ENCODE results near the gene FDPS.

FDPS gene

GRCh38 chr1:155304558-155305063, 4.1 kb upstream of the FDPS start:
- H3K4me1 ChIP-seq (ENCODE audit: control insufficient read depth, insufficient read depth, low read length), result peaks cover 3% of the 10 kb centered on the region
- no peak overlapping the region for H3K9ac ChIP-seq (ENCODE audit: low read depth, low read length)
- no peak overlapping the region for H3K4me3 ChIP-seq (ENCODE audit: low read depth, low read length)
- no peaks in the 10 kb centered on the region for H3K9me3 ChIP-seq (ENCODE audit: control insufficient read depth, insufficient read depth, low read length)
- H3K36me3 ChIP-seq (ENCODE audit: control insufficient read depth, insufficient read depth, low read length), result no peaks in the 10 kb centered on the region
- H3K27me3 ChIP-seq (ENCODE audit: control insufficient read depth, insufficient read depth, low read length), result peaks cover 2% of the 10 kb centered on the region

GRCh38 chr1:155305881-155306391, 2.7 kb upstream of the FDPS start:
- Histone ChIP-seq H3K9ac (ENCODE audit: low read depth, low read length) (peak overlapping the region; percentile 24), H3K27me3 (ENCODE audit: control insufficient read depth, insufficient read depth, low read length) (peaks cover 2% of the 10 kb centered on the region), H3K4me3 (ENCODE audit: low read depth, low read length) (no peak overlapping the region), H3K4me1 (ENCODE audit: control insufficient read depth, insufficient read depth, low read length) (peaks cover 3% of the 10 kb centered on the region), H3K36me3 (ENCODE audit: control insufficient read depth, insufficient read depth, low read length) (peaks cover 4% of the 10 kb centered on the region), H3K9me3 (ENCODE audit: control insufficient read depth, insufficient read depth, low read length) (no peaks in the 10 kb centered on the region)

- Histone ChIP-seq H3K27me3 (ENCODE audit: control insufficient read depth, insufficient read depth, low read length) (peaks cover 2% of the 10 kb centered on the region), H3K9me3 (ENCODE audit: control insufficient read depth, insufficient read depth, low read length) (no peaks in the 10 kb centered on the region), H3K4me1 (ENCODE audit: control insufficient read depth, insufficient read depth, low read length) (no peaks in the 10 kb centered on the region), H3K4me3 (ENCODE audit: low read depth, low read length) (no peak overlapping the region), H3K36me3 (ENCODE audit: control insufficient read depth, insufficient read depth, low read length) (peaks cover 7% of the 10 kb centered on the region), H3K9ac (ENCODE audit: low read depth, low read length) (no peak overlapping the region)
Measured at GRCh38 chr1:155307247-155307740, 1.4 kb upstream of the FDPS start.

GRCh38 chr1:155309423-155310021, 856 bp downstream of the FDPS start:
- Histone ChIP-seq H3K27me3 (ENCODE audit: control insufficient read depth, insufficient read depth, low read length) (peaks cover 2% of the 10 kb centered on the region), H3K4me3 (ENCODE audit: low read depth, low read length) (peak overlapping the region; percentile 99), H3K36me3 (ENCODE audit: control insufficient read depth, insufficient read depth, low read length) (peaks cover 7% of the 10 kb centered on the region), H3K9me3 (ENCODE audit: control insufficient read depth, insufficient read depth, low read length) (no peaks in the 10 kb centered on the region), H3K9ac (ENCODE audit: low read depth, low read length) (peak overlapping the region; percentile 97), H3K4me1 (ENCODE audit: control insufficient read depth, insufficient read depth, low read length) (no peaks in the 10 kb centered on the region)

GRCh38 chr1:155313261-155313660, 4.6 kb downstream of the FDPS start:
- no peak overlapping the region for H3K9ac ChIP-seq (ENCODE audit: low read depth, low read length)
- H3K9me3 ChIP-seq (ENCODE audit: control insufficient read depth, insufficient read depth, low read length), result no peaks in the 10 kb centered on the region
- H3K27me3 ChIP-seq (ENCODE audit: control insufficient read depth, insufficient read depth, low read length), result no peaks in the 10 kb centered on the region
- no peak overlapping the region for H3K4me3 ChIP-seq (ENCODE audit: low read depth, low read length)
- no peaks in the 10 kb centered on the region for H3K4me1 ChIP-seq (ENCODE audit: control insufficient read depth, insufficient read depth, low read length)
- peaks cover 16% of the 10 kb centered on the region for H3K36me3 ChIP-seq (ENCODE audit: control insufficient read depth, insufficient read depth, low read length)

GRCh38 chr1:155316922-155317321, 8.3 kb downstream of the FDPS start:
- H3K9ac ChIP-seq (ENCODE audit: low read depth, low read length), result no peak overlapping the region
- peaks cover 9% of the 10 kb centered on the region for H3K4me1 ChIP-seq (ENCODE audit: control insufficient read depth, insufficient read depth, low read length)
- peaks cover 9% of the 10 kb centered on the region for H3K36me3 ChIP-seq (ENCODE audit: control insufficient read depth, insufficient read depth, low read length)
- no peaks in the 10 kb centered on the region for H3K9me3 ChIP-seq (ENCODE audit: control insufficient read depth, insufficient read depth, low read length)
- H3K27me3 ChIP-seq (ENCODE audit: control insufficient read depth, insufficient read depth, low read length), result peaks cover 7% of the 10 kb centered on the region
- H3K4me3 ChIP-seq (ENCODE audit: low read depth, low read length), result no peak overlapping the region

GRCh38 chr1:155318082-155318481, 9.4 kb downstream of the FDPS start:
- peaks cover 9% of the 10 kb centered on the region for H3K36me3 ChIP-seq (ENCODE audit: control insufficient read depth, insufficient read depth, low read length)
- no peak overlapping the region for H3K4me3 ChIP-seq (ENCODE audit: low read depth, low read length)
- peaks cover 12% of the 10 kb centered on the region for H3K27me3 ChIP-seq (ENCODE audit: control insufficient read depth, insufficient read depth, low read length)
- peaks cover 14% of the 10 kb centered on the region for H3K4me1 ChIP-seq (ENCODE audit: control insufficient read depth, insufficient read depth, low read length)
- no peak overlapping the region for H3K9ac ChIP-seq (ENCODE audit: low read depth, low read length)
- H3K9me3 ChIP-seq (ENCODE audit: control insufficient read depth, insufficient read depth, low read length), result no peaks in the 10 kb centered on the region

- no peak overlapping the region for H3K9ac ChIP-seq (ENCODE audit: low read depth, low read length)
- peaks cover 9% of the 10 kb centered on the region for H3K36me3 ChIP-seq (ENCODE audit: control insufficient read depth, insufficient read depth, low read length)
- no peak overlapping the region for H3K4me3 ChIP-seq (ENCODE audit: low read depth, low read length)
- peaks cover 14% of the 10 kb centered on the region for H3K4me1 ChIP-seq (ENCODE audit: control insufficient read depth, insufficient read depth, low read length)
- no peaks in the 10 kb centered on the region for H3K9me3 ChIP-seq (ENCODE audit: control insufficient read depth, insufficient read depth, low read length)
- peaks cover 12% of the 10 kb centered on the region for H3K27me3 ChIP-seq (ENCODE audit: control insufficient read depth, insufficient read depth, low read length)
Measured at GRCh38 chr1:155319536-155319935, 10.9 kb downstream of the FDPS start.

GRCh38 chr1:155320252-155320651, 11.6 kb downstream of the FDPS start:
- Histone ChIP-seq H3K9me3 (ENCODE audit: control insufficient read depth, insufficient read depth, low read length) (no peaks in the 10 kb centered on the region), H3K4me1 (ENCODE audit: control insufficient read depth, insufficient read depth, low read length) (peaks cover 14% of the 10 kb centered on the region), H3K9ac (ENCODE audit: low read depth, low read length) (peak overlapping the region; percentile 8), H3K36me3 (ENCODE audit: control insufficient read depth, insufficient read depth, low read length) (peaks cover 4% of the 10 kb centered on the region), H3K4me3 (ENCODE audit: low read depth, low read length) (peak overlapping the region; percentile 97), H3K27me3 (ENCODE audit: control insufficient read depth, insufficient read depth, low read length) (peaks cover 12% of the 10 kb centered on the region)

- peak within 1 kb of the TSS; percentile 97 for H3K4me3 ChIP-seq (ENCODE audit: low read depth, low read length)
- peaks cover 16% of the 10 kb centered on the region for H3K4me1 ChIP-seq (ENCODE audit: control insufficient read depth, insufficient read depth, low read length)
- no peaks in the 10 kb centered on the region for H3K9me3 ChIP-seq (ENCODE audit: control insufficient read depth, insufficient read depth, low read length)
- H3K27me3 ChIP-seq (ENCODE audit: control insufficient read depth, insufficient read depth, low read length), result peaks cover 12% of the 10 kb centered on the region
- peak within 1 kb of the TSS; percentile 8 for H3K9ac ChIP-seq (ENCODE audit: low read depth, low read length)
- peaks cover 4% of the 10 kb centered on the region for H3K36me3 ChIP-seq (ENCODE audit: control insufficient read depth, insufficient read depth, low read length)
Measured at GRCh38 chr1:155320661-155321617, 12.3 kb downstream of the FDPS start, which contains the start of gene RUSC1. RUSC1 (plus strand) TSS chr1:155320894; CDS start chr1:155321774, 880 bp downstream.

- peak overlapping the region; percentile 97 for H3K4me3 ChIP-seq (ENCODE audit: low read depth, low read length)
- H3K36me3 ChIP-seq (ENCODE audit: control insufficient read depth, insufficient read depth, low read length), result peaks cover 10% of the 10 kb centered on the region
- no peak overlapping the region for H3K9ac ChIP-seq (ENCODE audit: low read depth, low read length)
- peaks cover 12% of the 10 kb centered on the region for H3K27me3 ChIP-seq (ENCODE audit: control insufficient read depth, insufficient read depth, low read length)
- H3K9me3 ChIP-seq (ENCODE audit: control insufficient read depth, insufficient read depth, low read length), result no peaks in the 10 kb centered on the region
- H3K4me1 ChIP-seq (ENCODE audit: control insufficient read depth, insufficient read depth, low read length), result peaks cover 16% of the 10 kb centered on the region
Measured at GRCh38 chr1:155321639-155322503, 13.2 kb downstream of the FDPS start.

All from iPS-15b (cell line).